ENCODE data around the gene LHFPL2.

The LHFPL2 gene

GRCh38 chr5:78568676-78569075, 79.9 kb downstream of the LHFPL2 start:
- TF ChIP-seq REST (IDR thresholded peaks at IDR 0.05; ENCODE audit: insufficient read depth in 1 of 2, low read depth in 2 of 2, low read length in 2 of 2) (no peak), FOXP2 (optimal IDR thresholded peaks at IDR 0.05; ENCODE audit: borderline replicate concordance, extremely low read depth, extremely low read length, insufficient read depth) (no peak), POLR2AphosphoS5 (IDR thresholded peaks at IDR 0.05; ENCODE audit: low read depth, low read length) (no peak), SIN3A (IDR thresholded peaks at IDR 0.05; ENCODE audit: borderline replicate concordance, insufficient read depth, low read length) (no peak), TAF1 (IDR thresholded peaks at IDR 0.05; ENCODE audit: borderline replicate concordance, insufficient read depth, low read length) (no peak)

GRCh38 chr5:78568212-78568611, 80.4 kb downstream of the LHFPL2 start:
- TF ChIP-seq POLR2AphosphoS5 (IDR thresholded peaks at IDR 0.05; ENCODE audit: low read depth, low read length): no peak
- TF ChIP-seq FOXP2 (optimal IDR thresholded peaks at IDR 0.05; ENCODE audit: borderline replicate concordance, extremely low read depth, extremely low read length, insufficient read depth): no peak
- no peak for TF ChIP-seq TAF1 (IDR thresholded peaks at IDR 0.05; ENCODE audit: borderline replicate concordance, insufficient read depth, low read length)
- TF ChIP-seq SIN3A (IDR thresholded peaks at IDR 0.05; ENCODE audit: borderline replicate concordance, insufficient read depth, low read length): no peak
- TF ChIP-seq REST (IDR thresholded peaks at IDR 0.05; ENCODE audit: insufficient read depth in 1 of 2, low read depth in 2 of 2, low read length in 2 of 2): no peak

GRCh38 chr5:78567617-78568016, 81.0 kb downstream of the LHFPL2 start:
- TF ChIP-seq REST (IDR thresholded peaks at IDR 0.05; ENCODE audit: insufficient read depth in 1 of 2, low read depth in 2 of 2, low read length in 2 of 2) (no peak), TAF1 (IDR thresholded peaks at IDR 0.05; ENCODE audit: borderline replicate concordance, insufficient read depth, low read length) (no peak)

GRCh38 chr5:78566747-78567425, 81.7 kb downstream of the LHFPL2 start:
- TF ChIP-seq POLR2AphosphoS5 (IDR thresholded peaks at IDR 0.05; ENCODE audit: low read depth, low read length) (no peak), SIN3A (IDR thresholded peaks at IDR 0.05; ENCODE audit: borderline replicate concordance, insufficient read depth, low read length) (no peak), REST (IDR thresholded peaks at IDR 0.05; ENCODE audit: insufficient read depth in 1 of 2, low read depth in 2 of 2, low read length in 2 of 2) (no peak), FOXP2 (optimal IDR thresholded peaks at IDR 0.05; ENCODE audit: borderline replicate concordance, extremely low read depth, extremely low read length, insufficient read depth) (no peak), TAF1 (IDR thresholded peaks at IDR 0.05; ENCODE audit: borderline replicate concordance, insufficient read depth, low read length) (no peak)

GRCh38 chr5:78565395-78565794, 83.2 kb downstream of the LHFPL2 start:
- TF ChIP-seq FOXP2 (optimal IDR thresholded peaks at IDR 0.05; ENCODE audit: borderline replicate concordance, extremely low read depth, extremely low read length, insufficient read depth): no peak
- no peak for TF ChIP-seq TAF1 (IDR thresholded peaks at IDR 0.05; ENCODE audit: borderline replicate concordance, insufficient read depth, low read length)
- no peak for TF ChIP-seq REST (IDR thresholded peaks at IDR 0.05; ENCODE audit: insufficient read depth in 1 of 2, low read depth in 2 of 2, low read length in 2 of 2)
- TF ChIP-seq SIN3A (IDR thresholded peaks at IDR 0.05; ENCODE audit: borderline replicate concordance, insufficient read depth, low read length): no peak
- TF ChIP-seq POLR2AphosphoS5 (IDR thresholded peaks at IDR 0.05; ENCODE audit: low read depth, low read length): no peak

Measured in PFSK-1 (cell line).